Upper lobe of left lung (tissue), 6 donors: ENCODE measurements around the gene LTBP1. TPM values are rescaled to one million over a fixed set of nuclear protein-coding genes. Genes with fewer than 3 reads are reported as not detected.
A peak's percentile ranks its signal among the peaks of the same experiment; 100 is the strongest.

Experiments
- ATAC-seq, 2 donors: fragments of 200-7000 bp; cut with Tn5 transposase; one replicate each; pipeline ENCODE4 v1.9.1; 2022; ENCODE audit warnings: mild to moderate bottlenecking in 2 of 2, moderate library complexity in 2 of 2; ENCODE audit not compliant: low FRiP score in 2 of 2
- DNase-seq, 2 donors: peaks; one replicate each; pipeline ENCODE4 v3.0.0-alpha.2; 2019 to 2020
- H3K27ac ChIP-seq, 4 donors: fragments of 200-600 bp; sonication (generic); one replicate each; pipeline ENCODE4 v1.5.1; 2016 to 2019
- H3K27me3 ChIP-seq, 4 donors: fragments of 200-600 bp; sonication (generic); one replicate each; pipeline ENCODE4 v1.5.1; 2017 to 2019
- H3K36me3 ChIP-seq, 4 donors: fragments of 200-600 bp; sonication (generic); one replicate each; pipeline ENCODE4 v1.5.1; 2016 to 2019
- H3K4me1 ChIP-seq, 4 donors: fragments of 200-600 bp; sonication (generic); one replicate each; pipeline ENCODE4 v1.5.1; 2018 to 2019
- H3K4me3 ChIP-seq, 4 donors: fragments of 200-600 bp; sonication (generic); one replicate each; pipeline ENCODE4 v1.5.1; 2017 to 2019; ENCODE audit warnings: mild to moderate bottlenecking in 2 of 4, moderate library complexity in 1 of 4
- H3K9me3 ChIP-seq, 4 donors: fragments of 200-600 bp; sonication (generic); one replicate each; pipeline ENCODE4 v1.5.1; 2018 to 2019
- EP300 ChIP-seq, 4 donors: sonication (generic); formaldehyde crosslinking; IDR thresholded peaks; one replicate each; pipeline ENCODE4 v1.5.1; 2017; ENCODE audit warnings: antibody characterized with exemption in 4 of 4, control low read depth in 2 of 4
- POLR2A ChIP-seq, 4 donors: fragments of 450-650 bp; IDR thresholded peaks; one replicate each; pipeline ENCODE4 v1.5.1; 2016 to 2017; ENCODE audit warnings: antibody characterized with exemption in 4 of 4, mild to moderate bottlenecking in 2 of 4
- POLR2AphosphoS5 ChIP-seq, 2 donors: sonication (generic); formaldehyde crosslinking; IDR thresholded peaks; one replicate each; pipeline ENCODE4 v1.5.1; 2017; ENCODE audit warnings: antibody characterized with exemption in 2 of 2
- WGBS, 2 donors: methylation state at CpG; one replicate each; pipeline ENCODE4 v1.1.5; 2017 to 2018; 5-methylcytosine and 5-hydroxymethylcytosine counted together
- total RNA-seq, 6 donors: library from RNA; depleted of rRNA in 4 of 6; stranded (reverse); fragments of >200 nt in 4 of 6; gene quantifications; one replicate each; pipeline versions ENCODE4 v1.1.0 to v1.2.1, GENCODE V29; 2016 to 2021
- TF ChIP-seq, protein P1 (sequence below), 6 experiments: fragments of 450-650 bp in 4 of 6; fragments of 200-600 bp in 2 of 6; sonication (generic) in 2 of 6; IDR thresholded peaks; one replicate each; pipeline ENCODE4 v1.5.1; 2016 to 2019; ENCODE audit warnings: antibody characterized with exemption in 6 of 6
- donor health status: DM: no; HTN: no; CAD: no; lungs with moderate emphysema.
- donor health status: DM: no; HTN: yes; CAD: no; lungs with severe emphysema.

LTBP1 gene
- total RNA-seq, 6 donors from 2014 or later: 11.5 to 45.0 (median 27.1) TPM

DNA sequence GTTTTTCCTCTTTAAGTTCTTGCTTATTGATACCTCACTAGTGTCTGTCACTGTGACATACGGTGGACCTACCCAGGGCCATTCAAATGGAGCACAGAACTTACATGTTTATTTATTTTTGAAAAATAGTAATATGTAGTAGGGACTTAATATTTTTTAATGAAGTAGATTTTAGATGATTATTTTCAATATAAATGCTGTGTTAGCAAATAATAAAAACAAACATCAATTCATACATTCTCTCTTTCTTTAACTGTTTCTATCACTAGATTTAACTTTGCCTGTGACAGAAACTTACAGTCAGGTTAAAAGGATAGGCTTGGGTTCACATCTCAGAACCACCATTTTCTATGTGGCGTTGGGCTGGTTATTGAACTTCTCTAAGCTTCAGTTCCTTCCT lies 345.3 kb downstream of the LTBP1 start:
- Histone ChIP-seq H3K36me3 (no peaks in the 10 kb centered on the region), H3K27ac (peak overlapping the region in 1 of 4 donors; percentile 57), H3K4me3 (peak overlapping the region in 2 of 4 donors; percentile 15 to 25), H3K9me3 (no peaks in the 10 kb centered on the region), H3K27me3 (no peaks in the 10 kb centered on the region), H3K4me1 (peaks cover 9 to 15% (median 13%) of the 10 kb centered on the region in 4 donors)
- TF ChIP-seq, protein P1, sequence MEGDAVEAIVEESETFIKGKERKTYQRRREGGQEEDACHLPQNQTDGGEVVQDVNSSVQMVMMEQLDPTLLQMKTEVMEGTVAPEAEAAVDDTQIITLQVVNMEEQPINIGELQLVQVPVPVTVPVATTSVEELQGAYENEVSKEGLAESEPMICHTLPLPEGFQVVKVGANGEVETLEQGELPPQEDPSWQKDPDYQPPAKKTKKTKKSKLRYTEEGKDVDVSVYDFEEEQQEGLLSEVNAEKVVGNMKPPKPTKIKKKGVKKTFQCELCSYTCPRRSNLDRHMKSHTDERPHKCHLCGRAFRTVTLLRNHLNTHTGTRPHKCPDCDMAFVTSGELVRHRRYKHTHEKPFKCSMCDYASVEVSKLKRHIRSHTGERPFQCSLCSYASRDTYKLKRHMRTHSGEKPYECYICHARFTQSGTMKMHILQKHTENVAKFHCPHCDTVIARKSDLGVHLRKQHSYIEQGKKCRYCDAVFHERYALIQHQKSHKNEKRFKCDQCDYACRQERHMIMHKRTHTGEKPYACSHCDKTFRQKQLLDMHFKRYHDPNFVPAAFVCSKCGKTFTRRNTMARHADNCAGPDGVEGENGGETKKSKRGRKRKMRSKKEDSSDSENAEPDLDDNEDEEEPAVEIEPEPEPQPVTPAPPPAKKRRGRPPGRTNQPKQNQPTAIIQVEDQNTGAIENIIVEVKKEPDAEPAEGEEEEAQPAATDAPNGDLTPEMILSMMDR (IDR thresholded peaks at IDR 0.05): no peak
- WGBS, 2 donors: 69 to 74% methylated on average over 2 of the region's 2 CpGs
- ATAC-seq (no peak), DNase-seq (no peak)

DNA sequence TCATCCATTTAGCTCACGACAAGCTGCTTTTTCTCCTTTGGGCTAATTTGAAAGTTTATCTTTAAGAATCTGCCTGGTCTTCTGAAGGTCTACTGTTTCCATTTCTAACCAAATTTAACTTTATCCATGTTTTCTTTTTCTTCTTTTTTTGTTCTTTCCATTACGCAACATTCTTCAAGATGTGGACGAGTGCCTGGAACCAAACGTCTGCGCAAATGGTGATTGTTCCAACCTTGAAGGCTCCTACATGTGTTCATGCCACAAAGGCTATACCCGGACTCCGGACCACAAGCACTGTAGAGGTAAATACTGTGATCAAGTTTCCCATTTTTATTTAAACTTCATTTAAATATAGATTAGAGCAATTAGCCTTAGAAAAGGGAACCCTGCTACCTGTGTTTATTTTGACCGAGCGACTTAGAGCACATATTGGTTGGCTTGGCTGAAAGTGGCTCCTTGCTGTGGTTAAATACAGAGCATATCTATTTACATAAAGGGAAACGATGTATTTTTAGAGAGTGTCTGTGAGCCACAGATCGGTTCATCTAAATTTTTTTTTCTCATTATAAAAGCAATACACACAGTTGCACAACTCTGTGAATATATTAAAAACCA lies 346.3 kb downstream of the LTBP1 start:
- Histone ChIP-seq H3K27me3 (no peaks in the 10 kb centered on the region), H3K9me3 (no peaks in the 10 kb centered on the region), H3K4me1 (peaks cover 9 to 15% (median 13%) of the 10 kb centered on the region in 4 donors), H3K27ac (no peak overlapping the region), H3K4me3 (no peak overlapping the region), H3K36me3 (no peaks in the 10 kb centered on the region)
- no peak for ATAC-seq
- WGBS, 2 donors: 77 to 78% methylated on average over 11 of the region's 11 CpGs
- no peak for DNase-seq
- TF ChIP-seq, protein P1 (IDR thresholded peaks at IDR 0.05): no peak
- TF ChIP-seq POLR2A (IDR thresholded peaks at IDR 0.05) (no peak), EP300 (IDR thresholded peaks at IDR 0.05) (no peak), POLR2AphosphoS5 (IDR thresholded peaks at IDR 0.05) (no peak)

DNA sequence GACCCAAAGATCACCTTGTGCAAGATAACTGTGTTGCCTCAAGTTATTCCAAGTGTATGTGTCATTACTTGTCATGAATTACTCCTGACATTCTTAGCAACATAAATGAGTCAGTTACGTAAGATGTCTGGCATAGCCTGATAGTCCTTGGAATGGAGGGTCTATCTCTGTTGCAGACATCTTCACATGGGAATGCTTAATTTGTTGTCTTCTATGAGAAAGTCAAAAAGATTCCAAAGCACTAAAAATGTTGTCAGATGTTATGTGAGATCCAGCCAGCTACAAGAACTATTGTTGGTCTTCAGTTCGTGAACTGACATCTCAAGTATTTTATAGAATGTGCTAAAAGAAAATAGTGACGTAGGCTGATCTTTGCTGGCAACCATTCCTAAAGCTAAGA lies 351.5 kb downstream of the LTBP1 start:
- WGBS, 2 donors: 82 to 83% methylated on average over 3 of the region's 3 CpGs
- no peak for DNase-seq
- no peak overlapping the region for H3K27ac ChIP-seq

DNA sequence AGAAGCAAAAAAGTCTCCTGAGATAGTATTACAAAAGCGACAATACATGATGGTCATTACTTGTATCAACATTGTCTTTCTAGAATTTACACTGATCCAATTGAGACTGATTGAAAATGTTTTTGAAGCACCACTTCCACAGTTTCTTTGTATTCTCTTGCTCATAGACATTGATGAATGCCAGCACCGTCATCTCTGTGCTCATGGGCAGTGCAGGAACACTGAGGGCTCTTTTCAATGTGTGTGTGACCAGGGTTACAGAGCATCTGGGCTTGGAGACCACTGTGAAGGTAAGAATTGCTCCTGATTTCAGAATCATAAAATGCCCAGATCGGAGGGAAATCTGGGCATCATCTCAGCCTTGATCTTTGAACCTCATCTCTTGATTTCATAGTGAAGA lies 354.6 kb downstream of the LTBP1 start:
- no peak for DNase-seq
- Histone ChIP-seq H3K27ac (no peak overlapping the region), H3K4me1 (no peaks in the 10 kb centered on the region), H3K27me3 (no peaks in the 10 kb centered on the region), H3K4me3 (no peak overlapping the region), H3K9me3 (no peaks in the 10 kb centered on the region), H3K36me3 (peaks cover 0 to 5% (median 0%) of the 10 kb centered on the region in 4 donors)
- ATAC-seq: no peak
- 93 to 95% methylated on average over 3 of the region's 3 CpGs for WGBS, 2 donors
- TF ChIP-seq, protein P1 (IDR thresholded peaks at IDR 0.05): no peak
- no peak for TF ChIP-seq POLR2AphosphoS5 (IDR thresholded peaks at IDR 0.05)
- TF ChIP-seq POLR2A (IDR thresholded peaks at IDR 0.05): no peak
- no peak for TF ChIP-seq EP300 (IDR thresholded peaks at IDR 0.05)

More for the DNA sequence above, 351.5 kb downstream of the LTBP1 start:
- Histone ChIP-seq H3K4me1 (no peaks in the 10 kb centered on the region), H3K4me3 (no peak overlapping the region), H3K9me3 (no peaks in the 10 kb centered on the region), H3K27me3 (no peaks in the 10 kb centered on the region), H3K36me3 (peaks cover 0 to 5% (median 0%) of the 10 kb centered on the region in 4 donors)
- ATAC-seq: peak in 1 of 2 donors; percentile 89
- TF ChIP-seq POLR2AphosphoS5 (IDR thresholded peaks at IDR 0.05) (no peak), POLR2A (IDR thresholded peaks at IDR 0.05) (no peak), EP300 (IDR thresholded peaks at IDR 0.05) (no peak)
- TF ChIP-seq, protein P1 (IDR thresholded peaks at IDR 0.05): no peak

DNA sequence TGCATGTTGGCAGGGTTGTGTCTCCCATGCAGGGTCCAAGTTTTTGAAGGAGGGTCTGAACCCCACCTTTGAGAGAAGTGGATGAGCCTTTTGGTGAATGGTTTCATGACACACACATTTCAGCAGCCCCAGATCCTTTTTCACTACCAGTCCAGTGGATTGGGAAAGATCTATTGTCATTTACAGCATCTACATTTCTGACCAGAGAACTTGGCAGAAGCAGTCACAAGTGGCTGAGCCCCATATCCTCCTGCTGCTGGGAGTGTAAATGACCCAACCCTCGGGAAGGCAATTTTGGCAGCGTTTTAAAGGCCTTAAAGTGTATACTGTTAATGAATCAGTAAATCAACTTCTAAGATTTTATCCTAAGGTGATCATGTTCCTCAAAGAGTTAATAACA lies 355.6 kb downstream of the LTBP1 start:
- no peaks in the 10 kb centered on the region for H3K9me3 ChIP-seq
- H3K27me3 ChIP-seq: no peaks in the 10 kb centered on the region
- no peak overlapping the region for H3K4me3 ChIP-seq
- DNase-seq (no peak), ATAC-seq (no peak)
- 81 to 84% methylated on average over 2 of the region's 2 CpGs for WGBS, 2 donors
- no peak for TF ChIP-seq POLR2AphosphoS5 (IDR thresholded peaks at IDR 0.05)
- TF ChIP-seq POLR2A (IDR thresholded peaks at IDR 0.05): no peak
- TF ChIP-seq, protein P1 (IDR thresholded peaks at IDR 0.05): no peak
- no peak for TF ChIP-seq EP300 (IDR thresholded peaks at IDR 0.05)
- H3K4me1 ChIP-seq: no peaks in the 10 kb centered on the region
- no peak overlapping the region for H3K27ac ChIP-seq
- peaks cover 0 to 5% (median 0%) of the 10 kb centered on the region in 4 donors for H3K36me3 ChIP-seq
